Right atrium auricular region (tissue), 2 donors: ENCODE data around the gene SLC17A9. TPM values are rescaled to one million over a fixed set of nuclear protein-coding genes. Genes with fewer than 3 reads are reported as not detected.

Experiments
- DNase-seq: peaks from one replicate; pipeline ENCODE4 v3.0.0-alpha.2; 2019; ENCODE audit warnings: low spot score
- H3K27ac ChIP-seq, 2 donors: fragments of 200-600 bp; sonication (generic); 1 replicate in 1 of 2; 2 replicates in 1 of 2; pipeline ENCODE4 v1.5.1; 2016 to 2019
- H3K27me3 ChIP-seq, 2 donors: fragments of 200-600 bp; sonication (generic); one replicate each; pipeline versions ENCODE4 v1.5.1 to v1.6.0; 2017 to 2019
- H3K36me3 ChIP-seq: fragments of 200-600 bp; sonication (generic); one replicate; pipeline ENCODE4 v1.5.1; 2016
- H3K4me1 ChIP-seq, 2 donors: fragments of 200-600 bp; sonication (generic); one replicate each; pipeline versions ENCODE4 v1.5.1 to v1.6.0; 2017 to 2019
- H3K4me3 ChIP-seq, 2 donors: fragments of 200-600 bp; sonication (generic); 1 replicate in 1 of 2; 2 replicates in 1 of 2; pipeline ENCODE4 v1.5.1; 2017 to 2019; ENCODE audit warnings: mild to moderate bottlenecking in 1 of 2, moderate library complexity in 1 of 2
- H3K9me3 ChIP-seq, 2 donors: fragments of 200-600 bp; sonication (generic); one replicate each; pipeline ENCODE4 v1.5.1; 2019
- total RNA-seq, 2 donors: library from RNA; depleted of rRNA; stranded (reverse); fragments of >200 nt; gene quantifications; one replicate each; pipeline ENCODE4 v1.1.0, GENCODE V29; 2016
- TF ChIP-seq, protein P1 (sequence below), 2 donors: fragments of 200-600 bp; sonication (generic); IDR thresholded peaks; one replicate each; pipeline ENCODE4 v1.5.1; 2019; ENCODE audit warnings: antibody characterized with exemption in 2 of 2

The SLC17A9 gene
- total RNA-seq, 2 donors from 2014 or later, result 1.3 to 1.8 TPM

DNA sequence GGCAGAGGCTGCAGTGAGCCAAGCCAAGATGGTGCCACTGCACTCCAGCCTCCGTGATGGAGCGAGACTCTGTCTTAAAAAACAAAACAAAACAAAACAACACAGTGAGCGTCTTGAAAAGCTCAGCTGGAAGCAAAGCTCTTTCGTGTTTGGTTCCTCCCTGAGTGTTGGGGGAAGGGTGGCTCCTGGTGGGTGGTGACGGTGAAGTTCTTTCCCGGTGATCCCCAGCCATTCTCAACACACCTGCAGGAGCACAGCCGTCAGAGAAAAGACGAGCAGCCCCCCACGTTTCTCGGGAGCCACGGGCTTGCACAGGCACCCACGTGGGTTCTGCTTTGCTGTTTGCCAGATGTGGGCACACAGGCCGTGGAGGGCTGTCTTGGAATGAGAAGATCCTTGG lies 51.0 kb downstream of the SLC17A9 start:
- Histone ChIP-seq H3K4me1 (peaks cover 0 to 27% of the 10 kb centered on the region in 2 donors), H3K36me3 (no peaks in the 10 kb centered on the region), H3K4me3 (no peak overlapping the region), H3K27ac (no peak overlapping the region), H3K9me3 (no peaks in the 10 kb centered on the region), H3K27me3 (peaks cover 29 to 48% of the 10 kb centered on the region in 2 donors)
- DNase-seq, result no peak
- TF ChIP-seq, protein P1, sequence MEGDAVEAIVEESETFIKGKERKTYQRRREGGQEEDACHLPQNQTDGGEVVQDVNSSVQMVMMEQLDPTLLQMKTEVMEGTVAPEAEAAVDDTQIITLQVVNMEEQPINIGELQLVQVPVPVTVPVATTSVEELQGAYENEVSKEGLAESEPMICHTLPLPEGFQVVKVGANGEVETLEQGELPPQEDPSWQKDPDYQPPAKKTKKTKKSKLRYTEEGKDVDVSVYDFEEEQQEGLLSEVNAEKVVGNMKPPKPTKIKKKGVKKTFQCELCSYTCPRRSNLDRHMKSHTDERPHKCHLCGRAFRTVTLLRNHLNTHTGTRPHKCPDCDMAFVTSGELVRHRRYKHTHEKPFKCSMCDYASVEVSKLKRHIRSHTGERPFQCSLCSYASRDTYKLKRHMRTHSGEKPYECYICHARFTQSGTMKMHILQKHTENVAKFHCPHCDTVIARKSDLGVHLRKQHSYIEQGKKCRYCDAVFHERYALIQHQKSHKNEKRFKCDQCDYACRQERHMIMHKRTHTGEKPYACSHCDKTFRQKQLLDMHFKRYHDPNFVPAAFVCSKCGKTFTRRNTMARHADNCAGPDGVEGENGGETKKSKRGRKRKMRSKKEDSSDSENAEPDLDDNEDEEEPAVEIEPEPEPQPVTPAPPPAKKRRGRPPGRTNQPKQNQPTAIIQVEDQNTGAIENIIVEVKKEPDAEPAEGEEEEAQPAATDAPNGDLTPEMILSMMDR (IDR thresholded peaks at IDR 0.05), result no peak

DNA sequence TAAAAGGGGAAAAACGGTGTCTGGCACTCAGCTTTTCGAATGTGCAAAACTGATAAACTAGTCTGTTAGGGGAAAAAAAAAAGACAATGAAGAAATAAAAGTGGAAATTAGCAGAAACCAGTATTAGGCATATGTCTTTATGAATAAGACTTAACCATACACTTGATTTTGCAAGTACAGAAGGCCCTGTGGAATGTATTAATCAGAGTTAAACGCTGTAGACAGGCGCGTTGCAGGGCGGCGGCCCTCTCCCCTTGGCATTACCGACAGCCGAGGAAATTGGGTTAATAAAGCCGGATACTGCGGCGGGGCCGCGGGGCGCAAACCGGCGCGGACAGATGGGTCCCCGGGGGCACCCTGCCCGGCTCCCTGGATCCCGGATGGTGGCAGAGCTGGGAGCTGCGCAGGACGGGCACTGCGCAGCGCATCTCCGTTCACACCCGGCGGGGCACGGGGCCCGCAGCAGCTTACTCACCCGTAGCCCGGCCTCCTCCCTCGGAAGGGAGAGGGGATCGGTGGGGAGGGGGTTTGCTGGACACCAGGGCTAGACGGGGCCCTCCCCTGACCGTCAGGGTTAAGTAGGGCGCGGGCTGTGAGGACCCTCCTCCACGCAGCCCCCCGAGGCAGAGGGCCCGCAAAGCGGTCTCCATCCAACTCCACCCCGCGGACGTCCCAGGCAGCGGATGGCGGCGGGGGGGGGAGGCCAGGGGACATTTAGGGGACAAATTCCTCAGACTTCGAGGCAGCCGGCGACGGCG lies 52.3 kb downstream of the SLC17A9 start:
- DNase-seq, result no peak
- peaks cover 0 to 35% of the 10 kb centered on the region in 2 donors for H3K4me1 ChIP-seq
- TF ChIP-seq, protein P1 (IDR thresholded peaks at IDR 0.05), result no peak
- no peaks in the 10 kb centered on the region for H3K9me3 ChIP-seq
- H3K4me3 ChIP-seq, result no peak overlapping the region
- H3K27ac ChIP-seq, result no peak overlapping the region
- no peaks in the 10 kb centered on the region for H3K36me3 ChIP-seq
- H3K27me3 ChIP-seq, result peaks cover 40 to 60% of the 10 kb centered on the region in 2 donors

DNA sequence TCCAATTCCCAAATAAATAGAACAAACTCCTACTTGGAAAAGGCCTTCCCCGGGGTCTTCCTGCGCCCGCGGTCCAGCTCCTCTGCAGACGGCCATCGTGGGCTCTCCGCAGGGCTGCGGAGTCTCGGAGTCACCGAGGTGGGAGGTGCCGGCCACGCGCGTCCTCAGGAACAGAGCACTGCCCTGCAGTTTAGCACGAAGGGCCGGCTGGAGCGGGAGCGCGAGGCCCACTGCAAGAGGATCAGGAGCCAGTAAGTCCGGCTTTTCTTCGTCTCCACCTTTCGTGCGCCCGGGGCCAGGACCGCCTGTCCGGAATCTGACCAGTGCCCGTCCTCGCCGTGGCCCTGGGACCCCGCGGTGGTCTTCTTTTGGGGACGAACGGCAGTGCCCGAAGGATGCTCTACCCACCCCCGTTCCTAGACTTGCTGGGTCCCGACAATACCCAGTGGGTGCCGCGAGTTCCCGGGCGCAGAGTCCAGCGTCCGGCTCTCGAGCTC lies 52.9 kb downstream of the SLC17A9 start:
- TF ChIP-seq, protein P1 (IDR thresholded peaks at IDR 0.05), result no peak
- H3K4me1 ChIP-seq, result peaks cover 0 to 35% of the 10 kb centered on the region in 2 donors
- H3K27ac ChIP-seq, result no peak overlapping the region
- no peaks in the 10 kb centered on the region for H3K9me3 ChIP-seq
- H3K36me3 ChIP-seq, result no peaks in the 10 kb centered on the region
- DNase-seq, result no peak
- H3K4me3 ChIP-seq, result no peak overlapping the region
- peaks cover 42 to 61% of the 10 kb centered on the region in 2 donors for H3K27me3 ChIP-seq

DNA sequence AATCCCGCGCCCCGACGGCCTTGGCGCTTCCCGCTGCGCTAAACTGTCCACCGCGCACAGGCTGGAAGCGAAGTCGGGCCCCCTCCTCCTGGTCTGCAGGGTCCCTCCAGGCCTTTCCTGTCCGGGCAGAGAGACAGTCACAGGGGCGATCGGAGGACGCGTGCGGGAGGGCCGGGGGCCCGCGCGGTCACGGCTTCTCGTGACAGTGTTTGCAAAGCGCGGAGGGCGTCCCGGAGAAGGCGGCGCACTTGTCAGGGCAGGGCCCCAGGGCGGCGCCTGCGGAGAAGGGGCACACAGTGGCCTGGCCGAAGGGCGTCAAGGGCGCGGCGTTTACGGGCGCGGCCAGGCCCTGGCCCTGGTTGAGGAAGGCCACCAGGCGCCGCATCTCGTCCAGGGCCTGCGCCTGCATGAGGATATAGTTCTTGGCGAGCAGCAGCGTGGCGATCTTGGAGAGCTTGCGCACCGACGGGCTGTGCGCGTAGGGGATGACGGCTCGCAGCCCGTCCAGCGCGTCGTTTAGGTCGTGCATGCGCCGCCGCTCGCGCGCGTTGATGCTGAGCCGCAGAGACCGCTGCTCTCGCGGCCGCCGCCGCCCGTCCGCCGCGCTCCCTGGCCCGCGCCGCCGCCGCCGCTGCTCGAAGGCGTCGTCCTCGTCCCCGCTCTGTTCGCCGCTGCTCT lies 53.5 kb downstream of the SLC17A9 start:
- TF ChIP-seq, protein P1 (IDR thresholded peaks at IDR 0.05), result no peak
- DNase-seq, result no peak
- H3K36me3 ChIP-seq, result no peaks in the 10 kb centered on the region
- H3K27me3 ChIP-seq, result peaks cover 42 to 61% of the 10 kb centered on the region in 2 donors
- peak overlapping the region in 1 of 2 donors; percentile 30 for H3K4me3 ChIP-seq
- peaks cover 0 to 35% of the 10 kb centered on the region in 2 donors for H3K4me1 ChIP-seq
- H3K9me3 ChIP-seq, result no peaks in the 10 kb centered on the region
- H3K27ac ChIP-seq, result no peak overlapping the region

DNA sequence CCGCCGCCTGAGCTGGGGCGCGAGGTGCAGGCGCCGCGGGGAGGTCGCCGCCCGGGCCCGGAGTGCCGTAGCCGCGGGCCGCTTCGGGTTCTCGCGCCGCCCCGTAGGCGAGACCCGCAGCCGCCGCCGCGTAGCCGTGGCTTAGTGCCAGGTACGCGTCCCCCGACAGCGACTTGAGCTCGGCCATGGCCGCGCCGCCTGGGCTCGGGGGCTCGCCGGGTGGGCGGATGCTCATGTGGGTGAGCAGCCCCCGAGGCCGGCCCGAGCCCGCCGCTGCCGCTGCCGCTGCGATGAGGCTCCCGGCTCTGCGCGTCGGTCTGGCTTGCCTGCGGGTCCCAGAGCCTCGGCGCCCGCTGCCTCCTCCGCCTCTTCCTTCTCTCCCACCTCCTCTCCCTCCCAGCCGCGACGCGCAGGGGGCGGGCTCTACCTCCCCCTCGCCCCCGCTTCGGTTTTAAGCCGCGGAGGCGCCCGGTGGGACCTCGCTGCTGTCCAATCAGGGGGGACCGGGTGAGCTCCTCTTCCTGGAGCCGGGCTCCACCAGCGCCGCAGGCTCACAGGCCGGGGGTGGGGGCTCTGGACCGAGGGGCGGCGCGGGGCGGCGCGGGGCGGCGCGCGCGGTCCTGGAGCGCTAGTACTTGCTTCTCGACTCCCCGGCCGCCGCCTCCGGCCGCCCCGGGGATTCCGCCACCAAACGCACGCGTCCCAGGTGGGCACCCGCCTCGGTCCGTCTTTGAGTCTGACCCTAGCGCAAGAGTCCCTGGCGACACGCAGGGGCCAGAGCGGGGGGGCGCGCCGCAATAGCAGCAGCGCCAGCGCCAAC lies 54.2 kb downstream of the SLC17A9 start, which contains the start of gene BHLHE23:
Gene BHLHE23 (minus strand): TSS at position 425 of the 820 bp plus-strand sequence. CDS start 190 bp downstream, at position 235.
- Histone ChIP-seq H3K27me3 (peaks cover 42 to 61% of the 10 kb centered on the region in 2 donors), H3K4me3 (peak within 1 kb of the TSS in 1 of 2 donors; percentile 30), H3K27ac (no peak within 1 kb of the TSS)

More for the DNA sequence above, 54.2 kb downstream of the SLC17A9 start, which contains the start of gene BHLHE23:
- TF ChIP-seq, protein P1 (IDR thresholded peaks at IDR 0.05), result no peak
- Histone ChIP-seq H3K9me3 (no peaks in the 10 kb centered on the region), H3K4me1 (peaks cover 0 to 35% of the 10 kb centered on the region in 2 donors), H3K36me3 (no peaks in the 10 kb centered on the region)
- DNase-seq, result no peak
